LNCAP (cell line): ENCODE results near the gene CLCN7.

Experiments
- TF ChIP-seq, protein P1 (sequence below): fragments of 450-650 bp; IDR thresholded peaks from 2 replicates; pipeline ENCODE4 v1.5.1; 2017; ENCODE audit warnings: mild to moderate bottlenecking

Gene CLCN7, protein sequence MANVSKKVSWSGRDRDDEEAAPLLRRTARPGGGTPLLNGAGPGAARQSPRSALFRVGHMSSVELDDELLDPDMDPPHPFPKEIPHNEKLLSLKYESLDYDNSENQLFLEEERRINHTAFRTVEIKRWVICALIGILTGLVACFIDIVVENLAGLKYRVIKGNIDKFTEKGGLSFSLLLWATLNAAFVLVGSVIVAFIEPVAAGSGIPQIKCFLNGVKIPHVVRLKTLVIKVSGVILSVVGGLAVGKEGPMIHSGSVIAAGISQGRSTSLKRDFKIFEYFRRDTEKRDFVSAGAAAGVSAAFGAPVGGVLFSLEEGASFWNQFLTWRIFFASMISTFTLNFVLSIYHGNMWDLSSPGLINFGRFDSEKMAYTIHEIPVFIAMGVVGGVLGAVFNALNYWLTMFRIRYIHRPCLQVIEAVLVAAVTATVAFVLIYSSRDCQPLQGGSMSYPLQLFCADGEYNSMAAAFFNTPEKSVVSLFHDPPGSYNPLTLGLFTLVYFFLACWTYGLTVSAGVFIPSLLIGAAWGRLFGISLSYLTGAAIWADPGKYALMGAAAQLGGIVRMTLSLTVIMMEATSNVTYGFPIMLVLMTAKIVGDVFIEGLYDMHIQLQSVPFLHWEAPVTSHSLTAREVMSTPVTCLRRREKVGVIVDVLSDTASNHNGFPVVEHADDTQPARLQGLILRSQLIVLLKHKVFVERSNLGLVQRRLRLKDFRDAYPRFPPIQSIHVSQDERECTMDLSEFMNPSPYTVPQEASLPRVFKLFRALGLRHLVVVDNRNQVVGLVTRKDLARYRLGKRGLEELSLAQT

DNA sequence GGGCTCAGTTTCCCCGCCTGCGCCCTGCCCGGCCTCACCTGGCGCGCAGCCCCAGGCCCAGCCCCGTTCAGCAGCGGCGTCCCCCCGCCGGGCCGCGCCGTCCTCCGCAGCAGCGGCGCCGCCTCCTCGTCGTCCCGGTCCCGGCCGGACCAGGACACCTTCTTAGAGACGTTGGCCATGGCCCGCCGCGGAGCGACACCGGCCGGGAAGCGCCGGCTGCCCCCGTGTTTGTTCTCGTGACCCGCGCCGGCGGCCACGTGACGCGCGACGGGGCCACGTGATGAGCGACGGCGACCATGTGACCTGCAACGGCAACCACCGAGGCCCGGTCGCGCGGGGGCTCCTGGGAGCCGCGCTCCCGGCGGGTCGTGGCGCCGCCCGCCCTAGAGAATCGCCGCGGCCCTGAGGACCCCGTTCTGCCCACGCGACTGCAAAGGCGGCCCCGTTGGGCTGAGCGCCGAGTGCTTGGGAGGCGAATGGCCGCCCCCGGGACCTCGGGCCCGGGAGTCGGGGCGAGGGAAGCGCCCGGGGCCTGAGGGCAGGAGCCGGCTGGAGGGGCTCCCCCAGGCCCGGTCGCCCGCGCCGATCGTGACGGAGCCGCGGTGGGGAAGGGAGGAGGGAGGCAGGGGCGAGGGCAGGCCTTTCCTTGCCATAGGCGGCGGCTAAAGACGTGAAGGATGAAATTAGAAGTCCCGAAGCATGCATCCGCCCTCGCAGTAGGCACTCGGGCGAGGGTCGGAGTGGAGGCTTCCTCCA lies at the start of gene CLCN7:
Gene CLCN7, minus strand, starts transcription at position 233 of the 756 bp plus-strand sequence. Its CDS starts 54 bp downstream, at position 179.
- TF ChIP-seq, protein P1, sequence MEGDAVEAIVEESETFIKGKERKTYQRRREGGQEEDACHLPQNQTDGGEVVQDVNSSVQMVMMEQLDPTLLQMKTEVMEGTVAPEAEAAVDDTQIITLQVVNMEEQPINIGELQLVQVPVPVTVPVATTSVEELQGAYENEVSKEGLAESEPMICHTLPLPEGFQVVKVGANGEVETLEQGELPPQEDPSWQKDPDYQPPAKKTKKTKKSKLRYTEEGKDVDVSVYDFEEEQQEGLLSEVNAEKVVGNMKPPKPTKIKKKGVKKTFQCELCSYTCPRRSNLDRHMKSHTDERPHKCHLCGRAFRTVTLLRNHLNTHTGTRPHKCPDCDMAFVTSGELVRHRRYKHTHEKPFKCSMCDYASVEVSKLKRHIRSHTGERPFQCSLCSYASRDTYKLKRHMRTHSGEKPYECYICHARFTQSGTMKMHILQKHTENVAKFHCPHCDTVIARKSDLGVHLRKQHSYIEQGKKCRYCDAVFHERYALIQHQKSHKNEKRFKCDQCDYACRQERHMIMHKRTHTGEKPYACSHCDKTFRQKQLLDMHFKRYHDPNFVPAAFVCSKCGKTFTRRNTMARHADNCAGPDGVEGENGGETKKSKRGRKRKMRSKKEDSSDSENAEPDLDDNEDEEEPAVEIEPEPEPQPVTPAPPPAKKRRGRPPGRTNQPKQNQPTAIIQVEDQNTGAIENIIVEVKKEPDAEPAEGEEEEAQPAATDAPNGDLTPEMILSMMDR: no peak

DNA sequence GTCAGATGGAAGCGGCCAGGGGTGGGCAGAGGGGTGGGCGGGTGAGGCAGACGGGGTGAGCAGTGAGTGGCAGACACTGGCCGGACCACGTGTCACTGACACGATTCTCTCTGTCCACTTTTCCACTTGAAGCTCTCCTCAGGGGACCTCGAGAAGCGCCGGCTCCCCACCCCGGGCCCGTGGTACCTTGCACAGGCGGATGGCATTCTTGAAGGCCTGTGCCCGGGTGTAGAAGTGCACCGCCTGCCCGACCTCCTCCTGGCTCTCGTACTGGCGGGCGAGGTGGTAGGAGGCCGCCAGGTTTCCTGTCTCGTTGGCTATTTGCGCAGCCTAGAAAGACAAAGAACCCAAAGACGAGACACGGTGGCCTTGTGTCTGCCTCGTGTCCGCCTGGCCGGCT lies 49.5 kb upstream of the CLCN7 start:
- TF ChIP-seq, protein P1: no peak

DNA sequence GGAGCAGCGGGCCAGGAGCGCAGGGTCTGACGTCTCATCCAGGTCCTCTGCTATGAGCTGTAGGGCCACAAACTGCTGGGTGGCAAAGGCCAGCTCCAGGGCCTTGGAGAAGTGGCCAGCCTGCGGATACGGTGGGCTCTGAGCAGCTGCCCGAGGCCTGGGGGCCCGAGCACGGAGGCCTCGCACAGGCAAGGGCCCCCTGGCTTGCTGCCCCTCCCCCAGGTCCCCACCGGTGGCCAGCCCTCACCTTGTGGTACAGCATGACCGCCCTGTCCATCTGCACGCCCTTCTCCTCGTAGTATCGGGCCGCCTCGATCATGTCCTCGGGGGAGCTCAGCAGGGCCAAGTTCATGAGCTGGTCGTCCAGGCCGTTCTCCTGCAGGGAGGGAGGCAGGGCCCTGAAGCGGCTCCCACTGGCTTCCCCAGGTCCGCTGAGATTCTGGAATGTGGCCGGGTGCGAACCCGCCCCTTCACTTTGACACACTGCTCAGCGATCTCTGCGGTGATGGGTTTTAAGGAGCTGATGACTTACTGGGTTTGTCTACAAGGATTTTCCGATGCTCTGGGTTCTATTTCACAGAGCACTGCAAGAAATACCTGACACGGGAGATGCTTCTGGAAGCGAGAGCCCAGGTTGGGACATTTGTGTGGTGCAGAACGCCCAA lies 48.9 kb upstream of the CLCN7 start:
- TF ChIP-seq, protein P1: no peak

DNA sequence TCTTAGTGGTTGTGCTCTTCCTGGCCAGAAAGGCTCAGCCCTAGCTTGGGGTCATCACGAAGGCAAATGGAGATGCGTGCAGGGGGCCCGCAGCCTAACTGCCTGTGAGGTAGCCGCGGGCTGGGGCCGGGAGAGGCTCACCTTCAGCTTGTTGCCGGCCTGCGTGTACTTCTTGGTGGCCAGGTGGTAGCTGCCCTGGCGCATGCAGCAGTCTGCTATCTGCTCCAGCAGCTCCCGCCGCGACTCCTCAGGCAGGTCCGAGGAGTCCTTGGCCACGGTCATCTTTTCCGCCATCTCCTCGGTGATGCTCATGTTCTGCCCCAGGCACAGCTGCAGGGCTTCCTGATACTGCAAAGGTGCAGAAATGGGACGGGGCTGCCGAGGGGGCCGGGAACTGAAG lies 45.6 kb upstream of the CLCN7 start:
- TF ChIP-seq, protein P1: no peak

DNA sequence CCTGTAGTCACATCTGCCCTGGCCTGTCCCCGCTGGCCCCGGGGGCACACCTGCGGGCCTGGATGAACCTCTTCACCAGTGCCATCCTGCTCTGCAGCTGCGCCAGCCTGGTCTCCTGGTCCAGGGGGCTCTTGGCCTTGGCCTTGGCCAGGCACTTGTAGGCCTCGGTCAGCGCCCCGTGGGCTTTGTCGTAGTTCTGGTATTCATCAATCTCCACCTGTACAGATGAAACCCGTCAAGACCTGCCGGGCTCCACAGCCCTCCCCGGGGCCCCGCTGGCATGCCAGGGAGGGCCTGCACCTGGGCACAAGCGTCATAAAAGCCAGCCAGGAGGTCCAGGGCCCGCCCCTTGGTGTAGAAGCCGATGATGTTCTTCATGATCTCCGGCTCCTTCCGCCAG lies 45.0 kb upstream of the CLCN7 start:
- TF ChIP-seq, protein P1: no peak

DNA sequence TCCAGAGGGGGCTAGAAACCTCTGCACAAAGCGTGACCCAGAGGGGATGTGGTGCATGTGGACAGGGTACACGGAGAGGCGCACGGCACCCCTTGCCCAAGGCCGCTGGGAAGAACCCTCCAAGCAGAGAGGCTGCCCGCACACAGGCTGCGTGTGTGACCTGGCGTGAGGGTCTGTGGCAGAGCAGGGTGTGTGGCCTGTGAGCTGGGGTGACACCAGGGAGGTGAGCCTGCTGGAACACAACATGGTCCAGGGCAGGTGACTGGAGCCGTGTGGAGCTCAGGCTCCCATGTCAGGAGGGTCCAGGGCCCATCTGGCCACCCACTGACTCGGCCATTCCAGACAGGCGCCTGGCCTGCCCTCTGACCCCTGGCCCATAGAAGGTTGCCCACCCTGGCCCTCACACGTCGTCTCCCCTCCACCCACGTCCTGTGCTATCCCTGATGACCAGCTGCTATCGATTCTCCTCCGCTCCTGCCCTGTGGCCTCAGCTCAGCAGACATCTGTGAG lies 43.9 kb upstream of the CLCN7 start:
- TF ChIP-seq, protein P1: no peak

DNA sequence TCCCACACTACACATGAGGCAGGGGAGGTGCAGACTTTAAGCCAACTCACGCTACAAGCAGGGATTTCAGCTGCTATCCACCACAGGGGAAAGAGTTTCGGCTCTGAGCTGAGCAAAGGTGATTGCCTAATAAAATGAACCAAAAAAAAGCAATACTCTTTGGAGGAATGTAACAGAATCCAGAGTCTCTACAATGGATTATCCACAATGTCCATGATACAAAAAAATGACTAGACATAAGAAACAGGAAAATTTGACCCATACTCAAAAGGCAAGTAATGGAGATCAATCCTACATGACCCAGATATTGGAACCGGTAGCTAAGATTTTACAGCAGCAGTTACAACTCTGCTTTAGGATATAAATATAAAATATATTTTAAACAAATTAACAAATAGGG lies 39.7 kb upstream of the CLCN7 start:
- TF ChIP-seq, protein P1: no peak
